Left ventricle myocardium inferior (tissue), 1 donor: Measurements from ENCODE around the gene FERD3L. TPM values are rescaled to one million over a fixed set of nuclear protein-coding genes. Genes with fewer than 3 reads are reported as not detected.

Experiments used
- DNase-seq: peaks from one replicate; pipeline ENCODE4 v3.0.0-alpha.2; 2020
- H3K27ac ChIP-seq: fragments of 200-600 bp; replicated peaks from 2 replicates; pipeline ENCODE4 v1.8.0; 2021
- H3K27me3 ChIP-seq: fragments of 200-600 bp; 2 replicates; pipeline ENCODE4 v1.8.0; 2021; ENCODE audit warnings: low read depth
- H3K36me3 ChIP-seq: fragments of 200-600 bp; 2 replicates; pipeline ENCODE4 v1.8.0; 2021
- H3K4me1 ChIP-seq: fragments of 200-600 bp; 2 replicates; pipeline ENCODE4 v1.8.0; 2021
- H3K4me3 ChIP-seq: fragments of 200-600 bp; 2 replicates; pipeline ENCODE4 v1.8.0; 2021; ENCODE audit warnings: mild to moderate bottlenecking, moderate library complexity
- H3K9me3 ChIP-seq: fragments of 200-600 bp; replicated peaks from 2 replicates; pipeline ENCODE4 v1.8.0; 2021
- CTCF ChIP-seq: fragments of 200-600 bp; IDR thresholded peaks from 2 replicates; pipeline ENCODE4 v1.8.0; 2021; ENCODE audit warnings: antibody characterized with exemption, mild to moderate bottlenecking, borderline replicate concordance
- intact Hi-C: fragments of 100-400 bp; cut with micrococcal nuclease; formaldehyde crosslinking; loops from one replicate; pipeline ENCODE4 v1.11.0; 2022
- total RNA-seq: library from RNA; stranded (reverse); fragmentation: NEBNext Ultra II Directional; extraction: Animal tissue kit (Norgen Biotek cat#: 25700); gene quantifications from one replicate; pipeline ENCODE4 v1.2.1, GENCODE V29; 2021
- donor health status: DM: no; HTN: yes; CAD: no; lungs with severe emphysema.

The FERD3L gene
- total RNA-seq, 1 donor from 2014 or later: not detected

- intact Hi-C loops: no loop called here
- Histone ChIP-seq H3K36me3 (no peaks in the 10 kb centered on the region), H3K27me3 (peaks cover 33% of the 10 kb centered on the region)
These were observed 46.7 kb downstream of the FERD3L start for GRCh38 chr7:19098510-19098909.

GRCh38 chr7:19097165-19098055, 47.8 kb downstream of the FERD3L start:
- TF ChIP-seq CTCF: no peak
- intact Hi-C loops: no loop called here
- H3K36me3 ChIP-seq: no peaks in the 10 kb centered on the region
- H3K4me1 ChIP-seq: no peaks in the 10 kb centered on the region
- H3K4me3 ChIP-seq: no peak overlapping the region
- no peak overlapping the region for H3K27ac ChIP-seq
- DNase-seq: no peak
- peaks cover 22% of the 10 kb centered on the region for H3K27me3 ChIP-seq
- H3K9me3 ChIP-seq: no peaks in the 10 kb centered on the region

More at GRCh38 chr7:19098510-19098909, 46.7 kb downstream of the FERD3L start:
- Histone ChIP-seq H3K9me3 (no peaks in the 10 kb centered on the region), H3K4me1 (no peaks in the 10 kb centered on the region), H3K27ac (no peak overlapping the region), H3K4me3 (no peak overlapping the region)
- no peak for DNase-seq
- no peak for TF ChIP-seq CTCF

GRCh38 chr7:19095353-19095860, 49.8 kb downstream of the FERD3L start:
- H3K4me1 ChIP-seq: no peaks in the 10 kb centered on the region
- no peak overlapping the region for H3K27ac ChIP-seq
- intact Hi-C loops: no loop called here
- no peak for DNase-seq
- H3K36me3 ChIP-seq: no peaks in the 10 kb centered on the region
- no peaks in the 10 kb centered on the region for H3K9me3 ChIP-seq
- no peak for TF ChIP-seq CTCF
- no peak overlapping the region for H3K4me3 ChIP-seq
- H3K27me3 ChIP-seq: peaks cover 4% of the 10 kb centered on the region

Other genes with a start within 250 kb of the FERD3L start
- 1.3 TPM for gene TWIST1, start 27.8 kb downstream of the FERD3L start, total RNA-seq